SK-N-MC (cell line): ENCODE data around the gene PBX1.

Experiments used
- DNase-seq: peaks from one replicate; pipeline ENCODE4 v3.0.0-alpha.2; 2011; ENCODE audit warnings: low read depth, low spot score
- H3K27ac ChIP-seq: fragments of 200-600 bp; sonication (generic); 2 replicates; pipeline ENCODE4 v1.5.1; 2016; ENCODE audit warnings: mixed run types
- H3K36me3 ChIP-seq: fragments of 200-600 bp; sonication (generic); 2 replicates; pipeline ENCODE4 v1.6.1; 2017; ENCODE audit warnings: antibody characterized with exemption, low read length, mixed read lengths; ENCODE audit not compliant: insufficient read depth
- H3K4me3 ChIP-seq: fragments of 200-600 bp; sonication (generic); 2 replicates; pipeline ENCODE4 v1.5.1; 2016
- H3K9ac ChIP-seq: fragments of 200-600 bp; sonication (generic); 2 replicates; pipeline ENCODE4 v1.8.0; 2017; ENCODE audit warnings: mixed run types, mixed read lengths; ENCODE audit not compliant: insufficient read length
- H3K9me3 ChIP-seq: fragments of 200-600 bp; sonication (generic); 2 replicates; pipeline ENCODE4 v1.6.1; 2017; ENCODE audit warnings: low read depth, mild to moderate bottlenecking, antibody characterized with exemption, low read length, moderate library complexity, mixed read lengths
- EZH2 ChIP-seq: fragments of 200-600 bp; sonication (generic); IDR thresholded peaks from one replicate; pipeline ENCODE4 v1.6.1; 2017; ENCODE audit warnings: antibody characterized with exemption
- FOXP2 ChIP-seq: optimal IDR thresholded peaks from 2 replicates; pipeline ENCODE3; 2011; ENCODE audit warnings: mild to moderate bottlenecking, moderate library complexity; ENCODE audit not compliant: insufficient read depth; ENCODE audit errors: extremely low read length, control extremely low read depth
- POLR2AphosphoS5 ChIP-seq: IDR thresholded peaks from 2 replicates; pipeline ENCODE4 v1.6.1; 2012; ENCODE audit warnings: mild to moderate bottlenecking, low read depth, low read length, borderline replicate concordance

PBX1 gene

DNA sequence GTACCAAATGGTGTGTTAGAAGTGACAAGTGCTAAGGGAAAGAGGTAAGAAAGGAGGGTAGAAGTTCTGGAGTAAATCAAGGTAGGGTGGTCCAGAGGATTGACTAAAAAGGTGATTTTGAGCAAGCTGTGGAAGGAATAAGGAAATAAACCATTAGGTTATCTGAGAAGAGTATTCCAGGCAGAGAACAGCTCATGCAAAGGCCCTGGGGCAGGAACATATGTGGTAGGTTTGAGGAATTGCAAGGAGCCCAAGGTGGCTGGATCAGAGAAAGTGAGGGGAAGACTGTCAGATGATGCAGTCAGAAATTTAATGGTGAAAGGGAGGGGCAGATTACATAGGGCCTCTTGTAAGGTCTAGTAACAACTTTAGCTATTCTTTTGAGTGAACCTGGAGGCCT is 302.6 kb downstream of the PBX1 start:
- Histone ChIP-seq H3K9ac (no peak overlapping the region), H3K27ac (no peak overlapping the region), H3K36me3 (no peaks in the 10 kb centered on the region), H3K4me3 (no peak overlapping the region), H3K9me3 (no peaks in the 10 kb centered on the region)
- TF ChIP-seq FOXP2 = no peak
- no peak for TF ChIP-seq POLR2AphosphoS5
- no peak for DNase-seq

DNA sequence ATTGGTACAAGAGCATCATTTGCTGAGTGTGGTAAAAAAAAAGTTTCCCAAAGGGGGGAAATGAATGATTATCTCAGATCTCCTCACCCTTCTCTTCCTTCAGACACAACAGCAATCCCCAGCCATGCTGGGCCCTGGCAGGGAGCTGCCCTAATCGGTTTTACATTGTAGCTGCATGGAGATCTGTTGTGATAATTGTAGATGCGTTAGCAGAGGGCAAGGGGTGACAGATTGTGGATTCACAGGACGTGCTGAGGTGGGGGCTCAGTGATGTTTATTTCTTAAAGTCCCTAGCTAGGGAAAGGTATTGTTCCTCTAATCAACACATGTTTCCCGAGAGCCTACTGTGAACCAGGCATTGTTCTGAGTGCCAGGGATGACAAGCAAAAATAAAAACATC is 304.1 kb downstream of the PBX1 start:
- no peak for DNase-seq
- Histone ChIP-seq H3K4me3 (no peak overlapping the region), H3K27ac (no peak overlapping the region), H3K9me3 (no peaks in the 10 kb centered on the region), H3K36me3 (no peaks in the 10 kb centered on the region), H3K9ac (no peak overlapping the region)
- no peak for TF ChIP-seq EZH2
- TF ChIP-seq FOXP2 = no peak
- no peak for TF ChIP-seq POLR2AphosphoS5

DNA sequence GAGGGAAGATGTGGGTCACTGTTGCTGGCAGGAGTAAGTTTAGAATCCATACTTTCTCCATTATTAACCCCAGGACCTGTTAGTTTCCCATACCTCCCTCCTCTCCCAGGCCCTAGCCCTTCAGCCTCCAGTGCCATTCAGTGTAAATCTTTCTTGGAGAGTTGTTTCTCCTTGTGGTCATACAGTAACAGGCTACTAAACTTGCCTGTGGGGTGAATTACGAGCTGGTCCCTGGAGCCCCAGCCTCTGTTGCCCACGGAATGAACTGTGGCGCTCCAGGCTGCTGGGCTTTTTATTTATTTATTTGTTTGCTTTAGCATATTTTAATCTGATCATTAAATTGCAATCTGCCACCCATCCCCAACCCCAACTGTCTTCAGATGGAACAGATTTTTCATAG is 305.2 kb downstream of the PBX1 start:
- Histone ChIP-seq H3K4me3 (no peak overlapping the region), H3K36me3 (no peaks in the 10 kb centered on the region), H3K9ac (no peak overlapping the region), H3K9me3 (no peaks in the 10 kb centered on the region), H3K27ac (no peak overlapping the region)
- TF ChIP-seq EZH2 (no peak), FOXP2 (no peak), POLR2AphosphoS5 (no peak)
- no peak for DNase-seq

DNA sequence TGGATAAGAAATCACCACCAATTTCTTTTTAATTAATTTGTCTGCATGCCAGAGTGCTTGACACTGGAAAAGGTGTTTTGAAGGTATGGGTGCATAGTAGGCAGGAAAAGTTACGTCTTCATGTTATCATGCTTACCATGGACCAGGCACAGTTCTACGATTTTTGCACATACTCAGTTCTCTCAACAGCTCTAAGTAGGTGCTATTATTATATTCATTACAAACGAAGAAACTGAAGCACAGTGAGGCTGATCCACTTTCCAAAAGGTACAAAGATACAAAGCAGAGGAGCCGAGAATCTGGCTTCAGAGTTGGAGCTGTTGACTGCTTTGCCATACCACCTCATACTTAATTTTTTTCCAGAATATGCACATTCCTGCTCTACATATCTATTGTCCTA is 306.4 kb downstream of the PBX1 start:
- Histone ChIP-seq H3K4me3 (no peak overlapping the region), H3K36me3 (no peaks in the 10 kb centered on the region), H3K9me3 (no peaks in the 10 kb centered on the region), H3K27ac (no peak overlapping the region), H3K9ac (no peak overlapping the region)
- TF ChIP-seq EZH2 = no peak
- no peak for TF ChIP-seq FOXP2
- no peak for TF ChIP-seq POLR2AphosphoS5
- no peak for DNase-seq

DNA sequence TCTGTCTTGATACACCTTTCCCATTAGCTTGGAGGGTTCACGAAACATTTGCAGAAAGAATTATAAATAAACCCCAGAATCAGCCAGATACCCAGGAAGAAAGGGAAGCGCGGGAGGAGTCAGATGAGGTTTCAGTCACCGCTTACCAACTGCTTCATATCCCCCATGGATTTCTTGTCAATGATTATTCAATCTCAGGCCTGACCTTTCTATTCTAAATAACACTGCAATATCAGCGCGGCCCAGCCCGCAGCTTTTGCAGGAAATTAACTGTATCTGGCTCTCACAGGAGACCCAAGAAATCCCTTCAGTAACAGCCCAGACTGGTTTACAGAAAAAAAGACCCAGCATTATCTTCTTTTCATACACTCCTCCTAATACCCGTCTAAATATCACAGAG is 308.6 kb downstream of the PBX1 start:
- no peak overlapping the region for H3K27ac ChIP-seq
- TF ChIP-seq POLR2AphosphoS5 = no peak
- no peak for TF ChIP-seq EZH2
- no peak for TF ChIP-seq FOXP2
- DNase-seq = no peak
- H3K36me3 ChIP-seq = no peaks in the 10 kb centered on the region
- no peak overlapping the region for H3K9ac ChIP-seq
- H3K4me3 ChIP-seq = no peak overlapping the region
- H3K9me3 ChIP-seq = no peaks in the 10 kb centered on the region

DNA sequence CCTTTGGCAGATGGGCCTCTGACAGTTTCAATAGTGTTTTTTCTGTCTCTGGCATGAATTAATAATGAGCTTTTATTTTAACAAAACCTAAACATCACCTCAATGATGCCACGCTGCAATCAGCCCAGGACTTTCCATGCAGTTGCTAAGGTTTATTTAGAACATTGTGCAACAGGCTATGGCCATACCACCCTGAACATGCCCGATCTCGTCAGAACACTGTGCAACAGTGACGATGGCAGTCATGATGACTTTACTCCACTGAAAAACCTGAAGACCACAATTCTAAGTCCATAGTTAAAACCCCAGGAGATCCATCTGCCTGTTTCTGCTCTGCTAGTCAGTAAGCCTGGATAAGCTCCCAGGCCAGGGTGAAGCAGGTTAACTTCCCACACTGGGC is 310.0 kb downstream of the PBX1 start:
- Histone ChIP-seq H3K9me3 (no peaks in the 10 kb centered on the region), H3K4me3 (no peak overlapping the region), H3K27ac (no peak overlapping the region), H3K36me3 (no peaks in the 10 kb centered on the region), H3K9ac (no peak overlapping the region)
- DNase-seq = no peak
- TF ChIP-seq EZH2 (no peak), POLR2AphosphoS5 (no peak), FOXP2 (no peak)

DNA sequence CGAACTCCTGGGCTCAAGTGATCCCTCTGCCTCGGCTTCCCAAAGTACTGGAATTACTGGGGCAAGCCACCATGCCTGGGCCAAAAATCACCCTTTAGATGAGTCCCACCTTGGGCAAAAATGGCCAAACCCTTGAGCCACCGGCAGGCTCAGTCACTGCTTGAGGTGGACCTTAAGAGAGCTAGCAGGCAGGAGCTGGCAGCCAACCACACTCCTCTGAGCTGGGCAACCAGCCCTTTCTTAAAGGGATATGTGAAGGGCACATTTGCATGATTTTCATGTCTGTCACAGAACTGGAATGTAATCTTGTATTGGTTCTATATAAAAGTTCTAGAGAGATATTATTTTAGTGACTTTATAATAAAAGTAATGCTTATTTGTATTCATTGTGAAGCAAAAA is 316.5 kb downstream of the PBX1 start:
- no peaks in the 10 kb centered on the region for H3K36me3 ChIP-seq
- no peak overlapping the region for H3K27ac ChIP-seq
- DNase-seq = no peak
- H3K9me3 ChIP-seq = no peaks in the 10 kb centered on the region
- H3K9ac ChIP-seq = no peak overlapping the region
- no peak for TF ChIP-seq POLR2AphosphoS5
- H3K4me3 ChIP-seq = no peak overlapping the region

DNA sequence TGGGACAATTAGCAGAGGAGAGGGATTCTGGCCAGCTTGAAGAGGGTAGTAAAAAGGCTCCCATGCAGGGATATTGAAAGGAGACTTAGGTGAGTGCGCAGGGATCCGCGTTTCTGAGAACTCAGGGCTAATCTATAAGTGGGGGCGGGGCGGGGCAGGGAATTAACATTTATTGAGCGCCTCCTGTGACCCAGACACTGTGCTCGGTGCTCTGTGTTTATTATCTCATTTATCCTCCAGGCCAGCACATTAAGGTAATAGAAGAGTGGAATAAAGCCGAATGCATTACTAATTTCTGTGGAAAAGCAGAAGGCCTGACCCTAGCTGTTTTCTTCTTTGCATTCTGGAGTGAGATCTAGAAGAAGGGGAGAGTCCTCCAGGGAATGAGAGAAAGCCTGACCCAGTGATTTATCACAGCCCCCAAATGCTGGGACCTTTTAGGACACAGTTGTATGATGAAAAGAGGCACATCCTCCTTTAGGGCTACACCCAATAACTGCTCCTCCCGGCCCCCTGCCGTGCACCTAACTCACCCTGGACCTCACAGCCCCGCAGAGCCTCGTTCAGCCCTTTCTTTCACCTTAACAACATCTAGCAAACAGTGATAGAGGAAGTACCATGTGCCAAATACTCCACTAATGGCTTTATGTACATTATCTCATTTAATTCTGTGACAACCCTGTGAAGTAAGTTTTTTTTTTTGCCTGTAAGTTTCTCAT is 317.6 kb downstream of the PBX1 start:
- DNase-seq = no peak
- TF ChIP-seq POLR2AphosphoS5 (no peak), EZH2 (no peak), FOXP2 (no peak)
- no peak overlapping the region for H3K9ac ChIP-seq
- no peak overlapping the region for H3K4me3 ChIP-seq
- no peaks in the 10 kb centered on the region for H3K36me3 ChIP-seq
- no peak overlapping the region for H3K27ac ChIP-seq
- H3K9me3 ChIP-seq = no peaks in the 10 kb centered on the region

DNA sequence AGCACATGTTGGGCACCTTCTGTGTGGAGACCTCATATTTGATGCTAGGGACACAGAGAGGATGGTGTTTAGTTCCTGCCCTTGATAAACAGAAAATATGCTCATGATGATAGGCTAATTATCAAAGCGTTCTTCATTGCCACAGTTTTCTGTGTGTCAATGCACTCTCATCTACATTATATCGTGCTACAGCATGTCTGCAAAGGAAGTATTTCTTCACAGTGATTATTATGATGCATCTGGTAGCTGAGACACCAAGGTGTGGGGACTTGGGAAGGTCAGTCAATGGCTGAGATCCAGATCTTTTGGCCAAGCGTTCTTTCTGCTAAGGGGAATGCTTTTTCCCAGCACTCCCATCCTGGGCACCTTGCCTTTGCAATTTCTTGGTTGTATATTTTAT is 321.2 kb downstream of the PBX1 start:
- TF ChIP-seq POLR2AphosphoS5 (no peak), EZH2 (no peak), FOXP2 (no peak)
- no peaks in the 10 kb centered on the region for H3K9me3 ChIP-seq
- DNase-seq = no peak
- H3K9ac ChIP-seq = no peak overlapping the region
- H3K4me3 ChIP-seq = no peak overlapping the region
- H3K27ac ChIP-seq = no peak overlapping the region
- H3K36me3 ChIP-seq = no peaks in the 10 kb centered on the region
